DLD1 (cell line): ENCODE results near the gene REPS2.

Experiments
- in situ Hi-C: cut with HindIII; loops from 2 replicates; pipeline ENCODE4 v1.10.0; 2017; ENCODE audit warnings: low sequenced_read_pairs

Gene REPS2

GRCh38 chrX:17077361-17077760, 130.9 kb downstream of the REPS2 start:
- in situ Hi-C loops, result no loop called here

DNA sequence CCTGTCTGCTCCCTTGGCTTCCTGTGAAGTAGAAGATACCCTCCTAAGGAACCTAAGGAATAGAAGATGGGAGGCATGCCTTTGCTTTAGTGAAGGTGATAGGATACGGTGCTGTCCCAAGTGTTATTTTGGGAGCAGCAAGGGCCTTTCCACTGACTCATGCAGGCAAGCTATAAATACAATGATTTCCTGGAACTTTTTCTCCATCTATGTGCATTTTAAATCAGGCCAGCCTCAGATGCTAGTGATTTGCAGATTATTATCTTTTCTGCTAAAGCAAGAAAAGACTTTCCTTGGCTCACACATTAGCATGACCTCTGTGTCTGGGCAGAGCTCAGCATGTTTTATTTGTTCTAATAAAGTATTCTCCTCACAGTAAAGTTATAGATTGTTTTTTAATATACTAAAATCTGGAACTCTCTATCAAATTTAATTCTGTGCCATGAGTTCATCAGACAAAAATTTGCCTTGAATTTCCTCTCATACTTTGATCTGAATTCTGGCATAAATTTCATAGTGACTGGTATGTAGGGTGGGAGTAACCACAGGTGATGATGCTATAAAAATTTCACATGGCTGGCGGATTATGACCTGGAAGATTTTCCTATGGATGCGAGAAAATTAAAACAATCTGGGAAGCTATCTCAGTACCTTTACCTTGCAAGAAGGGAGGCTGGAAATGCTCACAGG, 131.7 kb downstream of the REPS2 start:
- in situ Hi-C loops, result no loop called here

- in situ Hi-C loops, result no loop called here
Measured at GRCh38 chrX:17081511-17081910, 135.1 kb downstream of the REPS2 start.

DNA sequence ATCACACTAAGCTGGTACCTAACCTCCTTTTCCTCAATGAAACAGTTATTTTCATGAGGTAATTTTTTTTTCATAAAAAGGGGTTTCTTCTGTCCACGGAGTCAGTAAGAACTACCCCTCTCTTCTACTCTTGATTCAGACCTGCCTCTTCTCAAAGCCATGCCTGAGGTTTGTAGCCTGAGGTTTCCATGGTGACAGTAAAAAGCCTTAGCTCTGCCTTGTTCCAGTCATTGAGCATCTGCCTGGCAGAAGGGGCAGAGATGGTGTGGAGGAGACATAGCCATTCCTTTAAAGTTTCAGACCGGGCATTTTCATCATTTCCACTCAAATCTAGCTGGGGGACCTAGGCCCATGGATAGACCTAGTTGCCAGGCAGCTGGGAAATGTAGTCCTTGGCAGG, 135.5 kb downstream of the REPS2 start:
- in situ Hi-C loops, result no loop called here

GRCh38 chrX:17082831-17083230, 136.4 kb downstream of the REPS2 start:
- in situ Hi-C loops, result no loop called here

- in situ Hi-C loops, result no loop called here
Measured at GRCh38 chrX:17086317-17086716, 139.9 kb downstream of the REPS2 start.

DNA sequence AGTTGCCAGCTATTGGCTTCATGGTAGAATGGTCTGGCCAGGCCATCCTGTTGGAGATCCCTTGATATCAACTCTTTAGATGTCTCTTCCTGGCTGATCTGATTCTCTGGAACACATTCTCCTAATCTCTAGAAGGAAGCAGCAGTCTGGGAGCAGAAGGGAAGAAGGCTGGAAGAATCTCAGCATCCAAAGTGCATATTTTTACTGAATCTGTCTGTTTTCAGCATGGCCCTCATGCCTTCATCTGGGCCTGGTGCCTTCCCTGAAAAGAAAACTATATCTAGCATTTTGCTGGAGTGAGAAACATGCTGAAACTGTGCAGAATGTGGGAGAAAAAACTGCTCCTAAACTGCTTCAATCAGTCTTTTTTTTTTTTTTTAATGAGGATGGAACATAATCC, 148.7 kb downstream of the REPS2 start:
- in situ Hi-C loops, result no loop called here

DNA sequence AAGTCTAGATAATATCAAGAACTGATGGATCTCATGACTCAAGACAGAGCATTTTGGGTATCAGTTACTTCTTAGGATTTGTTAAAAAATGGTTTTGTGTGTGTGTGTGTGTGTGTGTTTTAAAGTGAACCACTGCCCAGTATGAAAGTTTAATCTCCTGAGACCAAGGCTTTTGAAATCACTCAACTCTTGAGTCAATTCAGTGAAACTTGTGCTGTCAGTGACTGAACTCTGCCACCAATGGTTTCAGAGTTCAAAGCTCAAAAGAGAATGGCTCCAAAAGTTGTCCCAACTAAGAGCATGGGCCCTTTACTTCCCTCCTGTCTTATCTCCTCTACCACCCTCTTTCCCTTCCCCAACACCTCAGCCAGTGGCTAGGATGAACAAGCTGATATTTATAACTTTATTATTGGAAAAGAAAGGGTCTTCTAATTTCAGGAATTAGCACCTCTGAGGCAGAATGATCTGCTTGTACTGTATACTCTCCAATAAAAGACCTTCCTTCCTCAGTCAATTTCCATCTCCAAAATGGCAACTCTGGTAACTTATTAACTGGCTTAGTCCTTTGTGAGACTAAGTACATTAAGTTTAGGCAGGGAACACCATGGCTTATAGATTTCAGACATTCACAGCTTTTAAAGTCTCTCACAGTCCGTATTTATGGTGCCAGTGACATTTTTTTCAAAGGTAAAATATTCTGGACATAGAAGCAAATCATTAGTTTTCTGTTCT, 152.2 kb downstream of the REPS2 start:
- in situ Hi-C loops, result no loop called here

- in situ Hi-C loops, result no loop called here
Measured at GRCh38 chrX:17104433-17104832, 158.0 kb downstream of the REPS2 start.

DNA sequence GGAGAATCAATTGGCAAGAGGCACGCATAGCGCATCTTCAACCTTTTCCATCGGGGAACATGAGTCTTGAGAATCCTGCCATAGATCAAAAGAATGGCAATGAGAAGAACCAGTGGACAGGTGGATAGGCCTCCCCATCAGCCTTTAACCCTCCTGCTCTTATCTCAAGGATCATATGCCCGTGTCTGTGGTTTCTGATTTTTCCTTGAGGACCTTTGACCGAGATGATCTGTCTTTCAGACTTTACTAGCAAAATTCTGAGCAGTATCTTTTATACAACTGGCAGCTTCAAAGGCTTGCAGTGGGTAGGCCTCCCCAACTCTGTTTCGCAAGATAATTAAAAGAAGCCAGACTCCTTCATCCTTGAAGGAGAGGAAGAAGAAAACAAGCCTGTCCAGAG, 174.4 kb downstream of the REPS2 start:
- in situ Hi-C loops, result no loop called here

DNA sequence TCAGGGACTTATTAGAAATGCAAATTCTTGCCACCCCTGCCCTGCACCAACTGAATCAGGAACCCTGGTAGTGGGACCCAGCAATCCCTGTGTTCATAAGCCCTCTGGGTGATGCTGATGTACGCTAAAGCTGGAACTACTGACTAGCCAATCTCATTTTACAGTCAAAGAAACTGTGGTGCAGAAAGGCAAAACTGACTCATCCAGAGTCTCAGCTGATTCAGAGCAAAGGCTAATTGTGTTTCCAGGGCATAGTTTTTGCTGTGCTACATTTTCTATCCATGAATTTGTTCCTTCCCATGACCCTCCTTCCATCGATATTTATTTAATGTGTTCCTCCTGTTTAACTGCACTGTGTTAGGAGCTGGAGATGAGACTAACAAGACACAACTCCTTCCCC, 207.5 kb downstream of the REPS2 start:
- in situ Hi-C loops, result no loop called here

DNA sequence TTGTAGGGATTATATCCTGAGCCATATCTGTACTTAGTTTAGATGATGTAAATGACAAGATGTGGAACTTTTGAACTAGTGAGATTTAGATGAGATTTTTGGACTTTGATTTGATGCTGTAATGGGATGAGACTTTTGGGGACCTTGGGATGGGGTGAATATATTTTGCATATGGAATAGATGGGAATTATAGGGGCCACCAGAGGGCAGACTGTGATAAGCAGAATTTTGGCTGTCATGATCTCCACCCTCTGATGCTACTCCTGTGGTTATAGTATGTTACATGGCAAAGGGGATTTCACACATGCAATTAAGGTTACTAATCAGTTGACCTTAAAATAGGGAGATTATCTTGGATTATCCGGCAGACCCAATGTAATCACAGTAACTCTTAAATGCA, 214.5 kb downstream of the REPS2 start:
- in situ Hi-C loops, result no loop called here

DNA sequence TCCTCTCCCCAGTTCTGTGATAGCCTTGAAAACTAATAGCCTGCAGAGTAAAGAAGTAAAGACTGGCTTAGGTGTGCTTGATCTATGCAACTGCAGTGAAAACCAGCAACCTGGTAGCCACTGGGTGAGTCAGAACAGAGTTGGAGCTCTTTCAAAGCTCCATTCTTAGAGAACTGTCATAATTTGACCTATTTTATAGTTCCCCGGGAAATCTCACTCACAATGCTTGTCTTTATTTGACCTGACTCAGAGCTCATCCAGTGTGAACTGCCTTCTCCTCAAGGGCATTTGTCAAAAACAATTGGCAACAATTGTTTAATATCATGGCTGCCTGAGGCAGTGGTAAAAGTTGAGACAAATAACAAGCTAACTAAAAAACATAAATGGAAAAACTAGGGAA, 215.5 kb downstream of the REPS2 start:
- in situ Hi-C loops, result no loop called here

- in situ Hi-C loops, result no loop called here
Measured at GRCh38 chrX:17164079-17164478, 217.6 kb downstream of the REPS2 start.

- in situ Hi-C loops, result no loop called here
Measured at GRCh38 chrX:17164941-17165340, 218.5 kb downstream of the REPS2 start.

- in situ Hi-C loops, result no loop called here
Measured at GRCh38 chrX:17167915-17168314, 221.5 kb downstream of the REPS2 start.

DNA sequence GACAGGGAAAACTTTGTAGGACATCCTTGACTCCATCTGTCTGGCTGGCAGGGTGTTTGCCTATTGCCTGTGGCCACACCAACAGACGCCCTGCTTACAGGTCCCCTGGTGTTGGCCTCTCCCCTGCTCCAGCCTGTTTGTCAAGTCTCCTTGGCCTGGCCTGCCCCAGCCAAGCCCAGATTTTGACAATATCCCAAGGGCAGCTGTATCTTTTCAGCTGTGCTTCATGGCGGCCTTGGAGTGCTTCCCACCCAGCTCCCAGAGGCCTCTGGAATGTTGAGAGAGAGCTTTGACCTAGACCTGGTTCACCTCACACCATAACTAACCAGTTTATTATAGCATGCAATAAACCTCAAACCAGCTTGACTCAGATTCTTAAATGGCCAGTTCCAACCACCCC, 224.5 kb downstream of the REPS2 start:
- in situ Hi-C loops, result no loop called here

GRCh38 chrX:17174671-17175070, 228.2 kb downstream of the REPS2 start:
- in situ Hi-C loops, result no loop called here

GRCh38 chrX:17182317-17182716, 235.9 kb downstream of the REPS2 start:
- in situ Hi-C loops, result no loop called here

DNA sequence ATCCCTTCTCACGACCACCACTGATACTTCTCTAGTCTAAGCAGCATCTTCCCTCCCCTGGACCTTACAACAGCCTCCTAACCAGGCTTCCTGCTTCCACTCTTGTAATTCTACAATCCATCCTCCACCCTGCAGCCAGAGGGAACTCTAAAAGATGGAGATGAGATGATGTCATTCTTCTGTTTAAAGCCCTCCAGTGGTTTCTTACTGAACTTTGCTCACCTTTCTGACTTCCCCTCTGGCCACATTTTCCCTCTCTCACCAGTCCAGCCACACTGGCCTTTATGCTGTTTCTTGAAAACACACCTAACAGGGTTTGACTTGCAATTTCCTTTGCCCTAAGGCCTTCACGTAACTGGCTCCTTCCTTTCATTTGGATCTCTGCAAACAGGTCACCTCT, 237.1 kb downstream of the REPS2 start:
- in situ Hi-C loops, result no loop called here

GRCh38 chrX:17185431-17185830, 239.0 kb downstream of the REPS2 start:
- in situ Hi-C loops, result no loop called here

GRCh38 chrX:17187136-17187756, 240.8 kb downstream of the REPS2 start:
- in situ Hi-C loops, result no loop called here
